ENCODE results near the gene ATP6V1E1. TPM values are rescaled to one million over a fixed set of nuclear protein-coding genes. Genes with fewer than 3 reads are reported as not detected.
A peak's percentile ranks its signal among the peaks of the same experiment; 100 is the strongest.

ATP6V1E1 gene
- total and polyA plus RNA-seq, 9 of the 15 experiments (the other 6 are each of a cell fraction or from before 2014, with no cell fraction given) = 122 to 249 (median 179) TPM

DNA sequence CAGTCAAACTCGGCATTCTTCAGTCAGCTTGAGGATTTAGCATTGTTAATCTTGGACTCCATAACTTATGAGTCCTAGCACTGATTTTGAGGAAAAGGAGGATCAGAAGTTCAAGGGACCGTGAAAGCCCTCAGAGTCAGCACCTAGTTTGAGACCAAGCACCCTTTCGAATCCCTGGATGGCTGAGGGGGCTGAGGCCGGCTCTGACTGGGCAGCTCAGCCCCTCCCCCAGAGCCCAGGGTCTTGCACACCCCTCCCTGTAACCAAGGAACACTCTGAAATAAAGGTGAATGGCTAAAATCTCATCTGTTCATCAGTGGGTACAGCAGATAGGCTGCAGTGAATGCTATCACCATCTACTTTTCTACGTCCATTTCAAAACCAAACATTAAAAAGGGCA, 38.0 kb downstream of the ATP6V1E1 start:
- no peaks in the 10 kb centered on the region for H3K9me1 ChIP-seq (ENCODE audit: control insufficient read depth, insufficient read depth, low read length)
- H3K4me1 ChIP-seq (replicated peaks in 1 of 2; ENCODE audit: control insufficient read depth in 2 of 2, insufficient read depth in 2 of 2, low read length in 2 of 2) = no peaks in the 10 kb centered on the region
- no TSS peak for BruUV-seq (replicated peaks)
- no peaks in the 10 kb centered on the region for H3K79me2 ChIP-seq (ENCODE audit: control insufficient read depth, insufficient read depth, low read length)
- no peak overlapping the region for H3K4me2 ChIP-seq (ENCODE audit: insufficient read depth, low read length)
- H3K36me3 ChIP-seq (ENCODE audit: control insufficient read depth, insufficient read depth, low read length) = peaks cover 55% of the 10 kb centered on the region
- H3K27ac ChIP-seq (ENCODE audit: extremely low read depth, low read depth, low read length) = no peak overlapping the region
- no peaks in the 10 kb centered on the region; a peak in 1 of 5 replicates for H3K27me3 ChIP-seq (ENCODE audit: control insufficient read depth in 2 of 2, insufficient read depth in 2 of 2, low read length in 2 of 2)
- 77% methylated on average over 5 of the region's 5 CpGs for WGBS (ENCODE audit: insufficient coverage, low coverage, missing lambda C conversion rate)
- H3K9ac ChIP-seq (ENCODE audit: insufficient read depth in 1 of 2, low read depth in 2 of 2, low read length in 2 of 2) = no peak overlapping the region
- no peaks in the 10 kb centered on the region for H4K20me1 ChIP-seq (replicated peaks; ENCODE audit: control insufficient read depth, insufficient read depth, low read length)
- in situ Hi-C loops (cut with MboI) (no loop called here), intact Hi-C loops (cut with micrococcal nuclease) (no loop called here)
- ATAC-seq (no peak), FAIRE-seq (no peak), DNase-seq (ENCODE audit: extremely low read depth in 1 of 4, low spot score in 3 of 4) (no peak)
- POLR2A ChIA-PET = interaction anchor here (1.1 to 2.0 kb wide), 2 partner anchors 8 to 14 kb away, joined by 6 read pairs; no protein-coding TSS in a partner anchor
- TF ChIP-seq ZNF311 (CRISPR knock-in tag; IDR thresholded peaks at IDR 0.05) (no peak), BRD4 (IDR thresholded peaks at IDR 0.05) (no peak), IRF2 (CRISPR knock-in tag; IDR thresholded peaks at IDR 0.05) (no peak), MTA1 (IDR thresholded peaks at IDR 0.05; ENCODE audit: borderline replicate concordance) (no peak), HNRNPK (IDR thresholded peaks at IDR 0.05; ENCODE audit: low read depth, low read length, poor library complexity, severe bottlenecking) (no peak)
- CTCF ChIA-PET (ENCODE audit: low intra/inter-chr PET ratio) = no interaction called here
- no peaks in the 10 kb centered on the region for H3K9me3 ChIP-seq (replicated peaks; ENCODE audit: control insufficient read depth, insufficient read depth, low read depth, low read length)
- H2AFZ ChIP-seq (ENCODE audit: low read depth, low read length) = no peak overlapping the region
- no peak overlapping the region for H3K4me3 ChIP-seq

DNA sequence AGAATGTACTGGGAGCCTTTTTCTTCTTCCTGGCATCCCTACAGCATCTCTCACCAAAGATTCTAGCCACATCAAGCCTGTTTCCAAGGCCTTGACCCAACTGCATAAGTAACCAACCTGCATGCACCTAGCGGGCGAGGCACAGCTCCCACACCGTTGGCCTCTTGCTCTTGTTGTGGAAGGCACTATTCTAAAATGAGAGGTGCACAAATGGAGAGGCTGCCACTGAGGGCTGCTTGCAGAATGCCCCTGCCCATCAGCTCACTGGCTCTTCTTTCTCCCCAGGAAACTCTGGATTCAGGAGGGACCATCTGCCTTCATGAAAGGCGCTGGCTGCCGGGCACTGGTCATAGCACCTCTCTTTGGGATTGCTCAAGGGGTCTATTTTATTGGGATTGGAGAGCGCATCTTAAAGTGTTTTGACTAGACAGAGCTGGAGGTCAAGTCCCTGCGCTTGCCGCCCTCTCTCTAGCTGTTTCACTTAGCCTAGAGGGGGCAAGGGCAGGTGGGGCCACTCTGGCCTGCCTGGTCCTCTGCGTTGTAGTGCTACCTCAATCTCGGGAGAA, 38.7 kb downstream of the ATP6V1E1 start:
- H3K9me1 ChIP-seq (ENCODE audit: control insufficient read depth, insufficient read depth, low read length) = no peaks in the 10 kb centered on the region
- intact Hi-C loops (cut with micrococcal nuclease) (no loop called here), in situ Hi-C loops (cut with MboI) (no loop called here)
- no peak overlapping the region for H3K27ac ChIP-seq (ENCODE audit: extremely low read depth, low read depth, low read length)
- H3K4me1 ChIP-seq (replicated peaks in 1 of 2; ENCODE audit: control insufficient read depth in 2 of 2, insufficient read depth in 2 of 2, low read length in 2 of 2) = no peaks in the 10 kb centered on the region
- no peak overlapping the region for H3K4me2 ChIP-seq (ENCODE audit: insufficient read depth, low read length)
- peaks cover 48% of the 10 kb centered on the region for H3K36me3 ChIP-seq (ENCODE audit: control insufficient read depth, insufficient read depth, low read length)
- no peaks in the 10 kb centered on the region for H3K9me3 ChIP-seq (replicated peaks; ENCODE audit: control insufficient read depth, insufficient read depth, low read depth, low read length)
- CTCF ChIA-PET (ENCODE audit: low intra/inter-chr PET ratio) = no interaction called here
- no peak overlapping the region for H2AFZ ChIP-seq (ENCODE audit: low read depth, low read length)
- no peak for FAIRE-seq
- POLR2A ChIA-PET = interaction anchor here (1.2 to 1.6 kb wide), 4 partner anchors 8 to 19 kb away, joined by 3 to 5 read pairs (median 4); no protein-coding TSS in a partner anchor
- H3K9ac ChIP-seq (ENCODE audit: insufficient read depth in 1 of 2, low read depth in 2 of 2, low read length in 2 of 2) = no peak overlapping the region
- WGBS (ENCODE audit: insufficient coverage, low coverage, missing lambda C conversion rate) = 84% methylated on average over 10 of the region's 10 CpGs
- H4K20me1 ChIP-seq (replicated peaks; ENCODE audit: control insufficient read depth, insufficient read depth, low read length) = no peaks in the 10 kb centered on the region
- ATAC-seq = peak; percentile 13; the same call in 1 of the 3 replicates
- DNase-seq (ENCODE audit: extremely low read depth in 1 of 4, low spot score in 3 of 4) = no peak
- H3K79me2 ChIP-seq (ENCODE audit: control insufficient read depth, insufficient read depth, low read length) = no peaks in the 10 kb centered on the region
- peaks cover 0 to 1% of the 10 kb centered on the region in 2 experiments; a peak in 2 of 5 replicates for H3K27me3 ChIP-seq (ENCODE audit: control insufficient read depth in 2 of 2, insufficient read depth in 2 of 2, low read length in 2 of 2)
- no TSS peak for BruUV-seq (replicated peaks)
- no peak overlapping the region for H3K4me3 ChIP-seq
- no peak for TF ChIP-seq YY1 (IDR thresholded peaks at IDR 0.05; ENCODE audit: borderline replicate concordance in 1 of 3, control insufficient read depth in 1 of 3, extremely low read depth in 1 of 3, insufficient read depth in 3 of 3, insufficient read length in 1 of 3, insufficient replicate concordance in 2 of 3, low read depth in 1 of 3, low read length in 2 of 3)
- no peak for TF ChIP-seq ZNF79 (CRISPR knock-in tag; IDR thresholded peaks at IDR 0.05; ENCODE audit: low read depth)
- TF ChIP-seq, protein P1, sequence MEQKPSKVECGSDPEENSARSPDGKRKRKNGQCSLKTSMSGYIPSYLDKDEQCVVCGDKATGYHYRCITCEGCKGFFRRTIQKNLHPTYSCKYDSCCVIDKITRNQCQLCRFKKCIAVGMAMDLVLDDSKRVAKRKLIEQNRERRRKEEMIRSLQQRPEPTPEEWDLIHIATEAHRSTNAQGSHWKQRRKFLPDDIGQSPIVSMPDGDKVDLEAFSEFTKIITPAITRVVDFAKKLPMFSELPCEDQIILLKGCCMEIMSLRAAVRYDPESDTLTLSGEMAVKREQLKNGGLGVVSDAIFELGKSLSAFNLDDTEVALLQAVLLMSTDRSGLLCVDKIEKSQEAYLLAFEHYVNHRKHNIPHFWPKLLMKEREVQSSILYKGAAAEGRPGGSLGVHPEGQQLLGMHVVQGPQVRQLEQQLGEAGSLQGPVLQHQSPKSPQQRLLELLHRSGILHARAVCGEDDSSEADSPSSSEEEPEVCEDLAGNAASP (IDR thresholded peaks at IDR 0.05) = no peak
- TF ChIP-seq POLR2A (conservative IDR thresholded peaks at IDR 0.05) = 0 out of 2 replicates have a peak, but pooled peaks have one; percentile 24
- TF ChIP-seq ZEB2 (IDR thresholded peaks at IDR 0.05) = no peak
- TF ChIP-seq, protein P2, sequence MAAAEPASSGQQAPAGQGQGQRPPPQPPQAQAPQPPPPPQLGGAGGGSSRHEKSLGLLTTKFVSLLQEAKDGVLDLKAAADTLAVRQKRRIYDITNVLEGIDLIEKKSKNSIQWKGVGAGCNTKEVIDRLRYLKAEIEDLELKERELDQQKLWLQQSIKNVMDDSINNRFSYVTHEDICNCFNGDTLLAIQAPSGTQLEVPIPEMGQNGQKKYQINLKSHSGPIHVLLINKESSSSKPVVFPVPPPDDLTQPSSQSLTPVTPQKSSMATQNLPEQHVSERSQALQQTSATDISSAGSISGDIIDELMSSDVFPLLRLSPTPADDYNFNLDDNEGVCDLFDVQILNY (CRISPR knock-in tag; IDR thresholded peaks at IDR 0.05) = no peak
- TF ChIP-seq, protein P3, sequence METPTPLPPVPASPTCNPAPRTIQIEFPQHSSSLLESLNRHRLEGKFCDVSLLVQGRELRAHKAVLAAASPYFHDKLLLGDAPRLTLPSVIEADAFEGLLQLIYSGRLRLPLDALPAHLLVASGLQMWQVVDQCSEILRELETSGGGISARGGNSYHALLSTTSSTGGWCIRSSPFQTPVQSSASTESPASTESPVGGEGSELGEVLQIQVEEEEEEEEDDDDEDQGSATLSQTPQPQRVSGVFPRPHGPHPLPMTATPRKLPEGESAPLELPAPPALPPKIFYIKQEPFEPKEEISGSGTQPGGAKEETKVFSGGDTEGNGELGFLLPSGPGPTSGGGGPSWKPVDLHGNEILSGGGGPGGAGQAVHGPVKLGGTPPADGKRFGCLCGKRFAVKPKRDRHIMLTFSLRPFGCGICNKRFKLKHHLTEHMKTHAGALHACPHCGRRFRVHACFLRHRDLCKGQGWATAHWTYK (CRISPR knock-in tag; IDR thresholded peaks at IDR 0.05) = no peak
- no peak for TF ChIP-seq EP300 (IDR thresholded peaks at IDR 0.05; ENCODE audit: low read length)
